Measurements from ENCODE around the gene POLD3. TPM values are rescaled to one million over a fixed set of nuclear protein-coding genes. Genes with fewer than 3 reads are reported as not detected.

POLD3 gene
- total RNA-seq, 1 donor from 2014 or later, result 7.5 TPM

- peak; percentile 79 to 91 for DNase-seq (ENCODE audit: low read depth in 2 of 2)
Measured at GRCh38 chr11:74672956-74673692, 80.7 kb downstream of the POLD3 start.

- DNase-seq (ENCODE audit: low read depth in 2 of 2), result no peak
Measured at GRCh38 chr11:74673693-74674360, 81.4 kb downstream of the POLD3 start.

GRCh38 chr11:74675761-74676160, 83.4 kb downstream of the POLD3 start:
- no peak for DNase-seq (ENCODE audit: low read depth in 2 of 2)

GRCh38 chr11:74676596-74676995, 84.2 kb downstream of the POLD3 start:
- no peak for DNase-seq (ENCODE audit: low read depth in 2 of 2)

GRCh38 chr11:74677131-74677530, 84.7 kb downstream of the POLD3 start:
- DNase-seq (ENCODE audit: low read depth in 2 of 2), result no peak

- no peak for DNase-seq (ENCODE audit: low read depth in 2 of 2)
Measured at GRCh38 chr11:74678041-74678440, 85.7 kb downstream of the POLD3 start.

GRCh38 chr11:74678591-74679512, 86.5 kb downstream of the POLD3 start:
- no peak for DNase-seq (ENCODE audit: low read depth in 2 of 2)

GRCh38 chr11:74679513-74679865, 87.1 kb downstream of the POLD3 start:
- DNase-seq (ENCODE audit: low read depth in 2 of 2), result no peak

GRCh38 chr11:74680035-74680671, 87.8 kb downstream of the POLD3 start:
- DNase-seq (ENCODE audit: low read depth in 2 of 2), result no peak

GRCh38 chr11:74680703-74681531, 88.5 kb downstream of the POLD3 start:
- no peak for DNase-seq (ENCODE audit: low read depth in 2 of 2)

GRCh38 chr11:74681686-74682651, 89.6 kb downstream of the POLD3 start:
- no peak for DNase-seq (ENCODE audit: low read depth in 2 of 2)

GRCh38 chr11:74682731-74683278, 90.4 kb downstream of the POLD3 start:
- no peak for DNase-seq (ENCODE audit: low read depth in 2 of 2)

- DNase-seq (ENCODE audit: low read depth in 2 of 2), result peak; percentile 15 to 45
Measured at GRCh38 chr11:74683279-74683871, 91.0 kb downstream of the POLD3 start.

GRCh38 chr11:74683941-74684481, 91.6 kb downstream of the POLD3 start:
- no peak for DNase-seq (ENCODE audit: low read depth in 2 of 2)

- DNase-seq (ENCODE audit: low read depth in 2 of 2), result no peak
Measured at GRCh38 chr11:74684661-74685060, 92.3 kb downstream of the POLD3 start.

GRCh38 chr11:74685338-74685737, 93.0 kb downstream of the POLD3 start:
- no peak for DNase-seq (ENCODE audit: low read depth in 2 of 2)

- no peak for DNase-seq (ENCODE audit: low read depth in 2 of 2)
Measured at GRCh38 chr11:74685905-74686304, 93.5 kb downstream of the POLD3 start.

- no peak for DNase-seq (ENCODE audit: low read depth in 2 of 2)
Measured at GRCh38 chr11:74686792-74687191, 94.4 kb downstream of the POLD3 start.
